HG03097 (cell line): ENCODE measurements around the gene ZNF599.
"Not testable (repeated sequence)": the region's sequence is repeated elsewhere in the genome, so short reads cannot be mapped to it uniquely, and the experiment has no call there.

Source experiments
- ATAC-seq: cut with Tn5 transposase; IDR thresholded peaks from one replicate; pipeline ENCODE4 v1.9.1; 2021; ENCODE audit not compliant: unreplicated experiment, low FRiP score

The ZNF599 gene

DNA sequence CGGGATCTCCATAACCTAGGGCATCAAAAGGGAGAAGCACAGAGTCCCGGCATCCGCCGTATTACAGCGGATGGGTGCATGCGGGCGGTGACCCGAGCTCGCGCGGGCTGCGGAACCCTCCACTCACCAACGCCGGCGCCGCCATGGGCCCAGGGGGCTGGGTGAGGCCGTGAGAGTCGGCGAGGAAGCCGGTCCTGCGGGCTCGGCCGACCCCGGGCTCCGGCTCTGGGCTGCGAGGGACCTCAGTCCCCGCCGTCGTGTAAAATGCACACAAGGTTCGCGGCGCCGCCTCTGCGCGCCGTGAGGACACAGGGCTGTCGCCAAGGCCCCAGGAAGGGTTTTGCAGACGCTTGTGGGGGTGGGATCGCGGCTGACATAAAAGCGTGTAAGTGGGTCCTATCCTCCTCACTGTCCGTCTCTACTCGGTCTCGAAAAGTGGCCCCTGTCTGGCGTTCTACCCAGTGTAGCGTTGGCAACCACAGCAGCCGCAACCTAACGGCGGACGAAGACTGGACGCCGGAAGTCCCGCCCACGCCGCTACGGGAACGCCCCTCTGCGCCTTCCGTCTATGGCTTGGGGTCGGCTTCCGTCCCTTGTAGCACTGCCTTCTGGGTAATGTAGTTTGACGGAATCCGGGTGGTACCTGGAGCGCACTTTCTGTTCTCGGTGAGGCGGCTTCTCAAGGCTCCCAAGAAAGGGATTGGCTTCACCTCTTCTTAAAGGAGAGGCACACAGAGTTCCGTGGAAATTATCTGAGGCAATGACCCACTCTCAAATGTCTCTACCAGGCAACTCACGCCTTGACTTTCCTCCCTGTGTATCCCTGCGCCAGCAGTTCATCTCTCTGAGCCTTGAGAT, at the start of gene ZNF599:
ZNF599 (minus strand) TSS at position 519 of the 858 bp plus-strand sequence; CDS start at position 145, 374 bp downstream.
- peak; percentile 95 for ATAC-seq

DNA sequence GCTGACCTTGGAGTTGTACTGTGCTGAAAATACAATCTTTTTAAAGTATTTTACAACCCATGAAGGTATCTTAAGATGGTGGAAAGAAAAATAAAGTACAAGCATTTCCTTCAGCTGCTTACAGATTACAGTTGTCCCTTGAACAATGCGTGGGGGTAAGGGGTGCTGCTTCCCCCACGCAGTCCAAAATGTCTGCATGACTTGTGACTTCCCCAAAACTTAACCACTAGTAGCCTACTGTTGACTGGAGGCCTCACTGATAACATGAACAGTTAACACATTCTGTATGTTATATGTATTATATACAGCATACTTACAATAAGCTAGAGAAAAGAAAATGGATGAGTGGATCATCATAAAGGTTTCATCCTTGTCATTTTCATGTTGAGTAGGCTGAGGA, 45.3 kb upstream of the ZNF599 start:
- ATAC-seq, result no peak

GRCh38 chr19:34816708-34817107, 43.7 kb upstream of the ZNF599 start:
- no peak for ATAC-seq

GRCh38 chr19:34808566-34808965, 35.6 kb upstream of the ZNF599 start:
- ATAC-seq, result no peak

DNA sequence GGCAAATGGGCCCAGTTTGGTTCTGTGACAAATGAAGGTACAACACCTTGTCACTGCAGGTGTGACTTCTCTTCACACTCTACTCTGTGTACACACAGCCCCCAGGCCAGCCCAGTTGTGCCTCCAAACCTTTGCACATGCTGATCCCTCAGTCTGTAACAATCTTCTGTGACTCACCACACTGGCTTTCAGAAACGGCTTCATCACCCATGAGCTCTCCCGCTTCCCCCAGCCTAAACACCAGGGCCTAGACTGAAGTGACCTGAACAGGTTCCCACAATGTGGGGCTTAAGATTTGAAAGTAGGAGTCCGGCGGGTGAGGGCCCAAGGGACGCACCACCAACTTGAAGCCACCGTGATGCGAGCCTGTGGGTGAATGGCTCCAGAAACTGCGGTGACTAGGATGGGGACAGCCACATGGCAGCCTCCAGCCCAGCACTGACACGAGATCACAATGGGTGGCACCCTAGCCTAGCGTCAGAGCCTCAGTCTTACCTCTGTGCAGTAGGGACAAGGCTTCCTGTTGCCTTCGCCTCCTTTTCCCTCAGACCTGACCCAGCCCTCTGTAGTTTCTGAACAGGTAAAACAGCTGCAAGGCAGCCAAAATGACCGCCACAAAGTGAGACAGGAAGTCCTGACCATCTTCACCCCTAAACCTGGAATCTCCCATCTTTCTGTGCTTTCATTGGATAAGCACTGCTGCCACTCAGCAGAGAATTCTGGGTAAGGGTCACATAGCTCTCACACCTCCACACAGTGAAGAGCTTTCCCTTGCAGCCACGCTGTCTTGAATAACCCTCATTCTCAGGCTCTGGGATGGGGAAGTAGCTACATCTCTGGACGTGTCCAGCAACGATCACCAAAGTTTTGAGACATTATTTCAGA, 34.2 kb upstream of the ZNF599 start:
- ATAC-seq, result no peak

- no peak for ATAC-seq
These were observed 31.1 kb upstream of the ZNF599 start for GRCh38 chr19:34804115-34804514.

- ATAC-seq, result not testable (repeated sequence)
These were observed 23.9 kb upstream of the ZNF599 start for GRCh38 chr19:34796953-34797352.

- no peak for ATAC-seq
These were observed 21.3 kb upstream of the ZNF599 start for GRCh38 chr19:34794066-34794960.

DNA sequence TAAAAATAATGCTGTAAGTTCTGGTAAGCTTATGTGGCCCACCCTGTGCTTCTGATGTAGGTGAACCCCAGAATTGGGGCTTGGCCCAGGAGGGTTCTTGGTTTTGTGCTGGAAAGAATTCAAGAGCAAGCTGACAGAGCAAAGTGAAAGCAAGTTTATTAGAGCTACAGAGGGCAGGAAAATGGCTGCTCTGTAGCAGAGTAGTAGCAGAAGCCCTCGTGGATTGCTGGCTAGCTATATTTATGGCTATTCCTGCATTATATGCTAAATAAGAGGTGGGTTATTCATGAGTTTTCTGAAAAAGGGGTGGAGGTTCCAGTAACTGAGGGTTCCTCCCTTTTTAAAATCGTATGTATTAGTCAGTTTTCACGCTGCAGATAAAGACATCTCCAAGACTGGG, 20.6 kb upstream of the ZNF599 start:
- no peak for ATAC-seq

GRCh38 chr19:34788074-34788473, 15.1 kb upstream of the ZNF599 start:
- ATAC-seq, result no peak

DNA sequence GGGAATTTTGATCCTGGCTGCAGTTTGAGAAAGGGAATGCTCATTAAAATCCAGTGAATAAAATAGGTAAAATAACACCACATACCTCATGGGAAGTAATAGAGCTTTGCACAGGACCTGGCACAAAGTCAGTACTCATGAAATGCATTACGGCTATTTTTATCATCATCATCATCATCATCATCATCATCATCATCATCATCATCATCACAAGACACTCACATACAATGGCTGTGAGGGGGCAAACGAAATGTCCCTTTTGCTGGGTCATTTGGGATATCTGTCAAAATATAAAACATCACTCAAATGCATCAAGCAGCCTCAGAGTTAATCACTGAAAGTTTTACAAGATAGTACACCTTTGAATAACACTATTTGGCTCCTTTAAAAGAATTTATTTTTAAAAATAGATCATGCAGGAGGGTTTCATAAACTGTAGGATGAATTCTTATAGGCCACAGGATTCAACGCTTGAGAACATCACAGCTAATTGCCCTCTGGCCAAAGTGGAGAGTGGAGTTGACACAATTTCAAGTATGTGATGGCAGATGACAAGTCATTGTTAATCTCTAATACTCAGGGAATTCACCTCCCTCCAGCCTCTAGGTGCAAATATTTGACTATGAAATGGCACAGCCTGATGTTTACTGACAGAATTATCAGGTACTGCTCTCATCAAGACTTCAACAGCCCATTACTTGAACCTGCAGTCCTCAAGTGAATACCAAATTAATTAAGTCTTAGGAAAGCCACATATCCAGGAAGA, 14.2 kb upstream of the ZNF599 start:
- no peak for ATAC-seq

DNA sequence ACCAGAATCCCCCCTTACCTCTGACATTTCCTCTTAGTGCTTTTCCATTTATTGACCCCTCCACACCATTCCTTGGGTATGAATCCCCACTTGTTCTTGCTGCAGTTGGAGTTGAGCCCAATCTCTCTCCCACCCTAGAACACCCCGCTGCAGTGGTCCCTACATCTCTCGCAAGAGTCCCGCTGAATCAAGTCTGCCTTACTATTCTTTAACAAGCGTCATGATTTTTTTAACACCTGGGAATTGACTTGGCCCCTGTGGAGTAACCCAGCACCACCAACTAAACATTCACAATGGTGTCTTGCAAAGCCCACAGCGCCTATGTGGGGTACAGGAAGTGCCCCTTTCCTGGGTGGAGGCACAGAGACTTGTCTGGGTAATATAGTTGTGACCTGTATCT, 13.2 kb upstream of the ZNF599 start:
- no peak for ATAC-seq

DNA sequence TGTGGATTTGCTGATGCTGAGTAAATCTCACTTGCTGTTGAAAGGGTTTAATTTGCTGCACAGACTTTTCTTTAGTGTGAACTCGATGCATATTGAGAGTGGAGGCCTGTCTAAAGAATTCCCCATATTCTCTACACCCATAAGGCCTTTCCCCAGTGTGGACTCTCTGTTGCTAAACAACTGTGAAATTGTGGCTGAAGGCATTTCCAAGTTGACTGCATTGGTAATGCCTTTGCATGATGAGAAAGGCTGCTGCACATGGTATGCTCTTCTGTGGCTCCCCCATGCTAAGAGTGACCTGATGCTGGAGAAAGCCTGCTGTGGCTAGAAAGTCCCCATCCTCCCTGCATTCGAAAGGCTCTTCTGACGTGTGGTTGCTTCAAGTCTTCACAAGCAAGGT, 6.6 kb upstream of the ZNF599 start:
- no peak for ATAC-seq

GRCh38 chr19:34778342-34778741, 5.3 kb upstream of the ZNF599 start:
- no peak for ATAC-seq

DNA sequence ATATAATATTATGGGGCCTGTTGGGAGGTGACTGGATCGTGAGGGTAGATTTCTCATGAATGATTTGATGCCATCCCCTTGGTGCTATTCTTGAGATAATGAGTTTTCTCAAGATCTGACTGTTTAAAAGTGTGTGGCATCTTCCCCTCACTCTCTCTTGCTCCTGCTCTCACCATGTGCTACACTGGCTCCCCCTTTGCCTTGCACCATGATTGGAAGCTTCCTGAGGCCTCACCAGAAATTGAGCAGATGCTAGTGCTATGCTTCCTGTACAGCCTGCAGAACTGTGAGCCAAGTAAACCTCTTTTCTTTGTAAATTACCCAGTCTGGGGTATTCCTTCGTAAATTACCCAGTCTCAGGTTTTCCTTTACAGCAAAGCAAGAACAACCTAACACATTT, 1.8 kb upstream of the ZNF599 start:
- ATAC-seq, result no peak

GRCh38 chr19:34773555-34773864, 495 bp upstream of the ZNF599 start:
- ATAC-seq, result no peak

GRCh38 chr19:34767951-34768350, 5.1 kb downstream of the ZNF599 start:
- ATAC-seq, result no peak

- no peak for ATAC-seq
These were observed 6.6 kb downstream of the ZNF599 start for GRCh38 chr19:34766386-34766785.

- ATAC-seq, result no peak
These were observed 13.6 kb downstream of the ZNF599 start for GRCh38 chr19:34759218-34759917.
